Glutamatergic neuron (in vitro differentiated cells): ENCODE data around the gene CSTPP1. TPM values are rescaled to one million over a fixed set of nuclear protein-coding genes. Genes with fewer than 3 reads are reported as not detected.

Experiments
- DNase-seq: peaks from one replicate; pipeline ENCODE4 v3.0.0; 2022
- H3K27ac Mint-ChIP-seq: one replicate; pipeline ENCODE4 v1.8.0; 2020; ENCODE audit warnings: mild to moderate bottlenecking, mixed read lengths, inconsistent platforms; ENCODE audit not compliant: unreplicated experiment
- H3K27me3 Mint-ChIP-seq: one replicate; pipeline ENCODE4 v1.8.0; 2020; ENCODE audit warnings: mild to moderate bottlenecking, moderate library complexity, mixed read lengths, inconsistent platforms; ENCODE audit not compliant: unreplicated experiment
- H3K36me3 Mint-ChIP-seq: one replicate; pipeline ENCODE4 v1.8.0; 2020; ENCODE audit warnings: mild to moderate bottlenecking, mixed read lengths, inconsistent platforms; ENCODE audit not compliant: unreplicated experiment
- H3K4me1 Mint-ChIP-seq: one replicate; pipeline ENCODE4 v1.8.0; 2020; ENCODE audit warnings: mild to moderate bottlenecking, low read depth, mixed read lengths, inconsistent platforms; ENCODE audit not compliant: unreplicated experiment
- H3K4me3 Mint-ChIP-seq: one replicate; pipeline ENCODE4 v1.8.0; 2020; ENCODE audit warnings: mild to moderate bottlenecking, mixed read lengths, inconsistent platforms; ENCODE audit not compliant: unreplicated experiment
- H3K9me3 Mint-ChIP-seq: one replicate; pipeline ENCODE4 v1.8.0; 2020; ENCODE audit warnings: mild to moderate bottlenecking, moderate library complexity, mixed read lengths, inconsistent platforms; ENCODE audit not compliant: unreplicated experiment
- long read RNA-seq: library from polyadenylated mRNA; unstranded; transcript quantifications from one replicate; pipeline ENCODE4 v2.0.0, GENCODE V29; 2020; ENCODE audit not compliant: unreplicated experiment
- total RNA-seq: library from RNA; stranded (reverse); fragmentation: NEBNext Ultra II Directional; extraction: Animal tissue kit (Norgen Biotek cat#: 25700); gene quantifications from one replicate; pipeline ENCODE4 v1.2.1, GENCODE V29; 2021; ENCODE audit not compliant: unreplicated experiment
- TF ChIP-seq, protein P1 (sequence below): fragments of 200-600 bp; sonication (generic); IDR thresholded peaks from one replicate; pipeline ENCODE4 v1.5.0; 2021; ENCODE audit not compliant: partially characterized antibody, unreplicated experiment

CSTPP1 gene
- total RNA-seq, result 35.5 TPM
- long read RNA-seq, transcript C11orf49-204 (8 exons, 1,916 nt), result minor isoform, 8 of 74 reads
- long read RNA-seq, transcript C11orf49-201 (9 exons, 1,645 nt), result major isoform, 42 of 74 reads
- long read RNA-seq, transcript C11orf49-207 (8 exons, 1,527 nt), result minor isoform, 6 of 74 reads
- long read RNA-seq, partial matches to known transcripts, result 8 of 74 reads
- long read RNA-seq, other reads (novel, unspliced or antisense), result 5 of 74 reads

DNA sequence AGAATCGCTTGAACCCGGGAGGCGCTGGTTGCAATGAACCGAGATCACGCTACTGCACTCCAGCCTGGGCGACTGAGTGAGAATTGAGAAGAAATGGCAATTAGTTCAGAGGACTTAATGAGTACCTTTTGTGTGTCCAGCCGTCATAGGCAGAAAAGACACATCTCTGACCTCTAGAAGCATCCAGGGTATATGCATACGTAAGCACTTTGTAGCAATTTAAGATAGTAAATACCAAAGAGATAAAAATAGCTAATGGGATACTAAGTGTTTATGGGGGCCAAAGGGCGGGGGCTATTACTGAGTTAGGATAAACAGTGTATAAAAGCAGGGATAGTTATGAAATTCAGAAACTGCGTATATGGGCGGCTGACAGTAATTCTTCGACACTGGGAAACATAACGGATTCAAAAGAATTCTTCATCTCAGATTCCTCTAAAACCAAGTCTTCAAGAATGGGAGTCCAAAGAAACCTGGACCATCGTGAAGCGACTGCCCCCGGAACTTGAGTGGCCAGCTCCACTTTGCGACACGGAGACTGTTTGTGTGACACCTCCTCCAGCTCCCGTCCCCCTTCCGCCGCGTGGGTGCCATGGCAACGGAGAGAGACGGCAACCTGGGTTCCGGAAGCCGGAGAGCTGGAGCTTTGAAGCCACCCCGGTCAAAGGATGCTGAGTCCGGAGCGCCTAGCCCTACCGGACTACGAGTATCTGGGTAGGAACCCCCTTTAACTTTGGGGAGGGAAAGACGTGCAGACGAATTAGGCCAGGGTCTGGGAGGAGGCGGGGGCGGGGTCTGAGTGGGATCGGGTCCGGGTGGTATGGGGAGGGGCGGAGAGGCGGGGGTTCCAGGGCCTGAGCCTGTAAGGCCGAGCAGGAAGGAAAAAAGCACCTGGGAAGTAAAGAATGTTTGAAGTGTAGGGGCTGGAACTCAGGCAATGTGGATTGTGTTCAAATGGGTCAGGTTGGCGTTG is at the start of gene CSTPP1:
Gene CSTPP1 (plus strand): TSS at position 624 of the 973 bp plus-strand sequence. CDS start 45 bp downstream, at position 669.
- peaks cover 6% of the 10 kb centered on the region for H3K4me1 Mint-ChIP-seq
- peak; percentile 96 for DNase-seq
- TF ChIP-seq, protein P1, sequence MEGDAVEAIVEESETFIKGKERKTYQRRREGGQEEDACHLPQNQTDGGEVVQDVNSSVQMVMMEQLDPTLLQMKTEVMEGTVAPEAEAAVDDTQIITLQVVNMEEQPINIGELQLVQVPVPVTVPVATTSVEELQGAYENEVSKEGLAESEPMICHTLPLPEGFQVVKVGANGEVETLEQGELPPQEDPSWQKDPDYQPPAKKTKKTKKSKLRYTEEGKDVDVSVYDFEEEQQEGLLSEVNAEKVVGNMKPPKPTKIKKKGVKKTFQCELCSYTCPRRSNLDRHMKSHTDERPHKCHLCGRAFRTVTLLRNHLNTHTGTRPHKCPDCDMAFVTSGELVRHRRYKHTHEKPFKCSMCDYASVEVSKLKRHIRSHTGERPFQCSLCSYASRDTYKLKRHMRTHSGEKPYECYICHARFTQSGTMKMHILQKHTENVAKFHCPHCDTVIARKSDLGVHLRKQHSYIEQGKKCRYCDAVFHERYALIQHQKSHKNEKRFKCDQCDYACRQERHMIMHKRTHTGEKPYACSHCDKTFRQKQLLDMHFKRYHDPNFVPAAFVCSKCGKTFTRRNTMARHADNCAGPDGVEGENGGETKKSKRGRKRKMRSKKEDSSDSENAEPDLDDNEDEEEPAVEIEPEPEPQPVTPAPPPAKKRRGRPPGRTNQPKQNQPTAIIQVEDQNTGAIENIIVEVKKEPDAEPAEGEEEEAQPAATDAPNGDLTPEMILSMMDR, result no peak
- peaks cover 5% of the 10 kb centered on the region for H3K9me3 Mint-ChIP-seq
- H3K27me3 Mint-ChIP-seq, result peaks cover 2% of the 10 kb centered on the region
- H3K36me3 Mint-ChIP-seq, result no peaks in the 10 kb centered on the region
- H3K4me3 Mint-ChIP-seq, result peak within 1 kb of the TSS; percentile 96
- peak within 1 kb of the TSS; percentile 79 for H3K27ac Mint-ChIP-seq

GRCh38 chr11:46888636-46889035 is 47.9 kb upstream of the CSTPP1 start:
- H3K4me3 Mint-ChIP-seq, result no peak overlapping the region
- H3K27ac Mint-ChIP-seq, result peak overlapping the region; percentile 12
- H3K27me3 Mint-ChIP-seq, result no peaks in the 10 kb centered on the region
- TF ChIP-seq, protein P1, result no peak
- peaks cover 5% of the 10 kb centered on the region for H3K9me3 Mint-ChIP-seq
- H3K36me3 Mint-ChIP-seq, result peaks cover 10% of the 10 kb centered on the region
- DNase-seq, result no peak
- H3K4me1 Mint-ChIP-seq, result peaks cover 13% of the 10 kb centered on the region

- TF ChIP-seq, protein P1, result no peak
- DNase-seq, result no peak
- Mint-ChIP-seq H3K4me1 (peaks cover 13% of the 10 kb centered on the region), H3K36me3 (peaks cover 5% of the 10 kb centered on the region), H3K4me3 (no peak overlapping the region), H3K27ac (peak overlapping the region; percentile 52), H3K27me3 (no peaks in the 10 kb centered on the region), H3K9me3 (peaks cover 5% of the 10 kb centered on the region)
These were observed 47.3 kb upstream of the CSTPP1 start for GRCh38 chr11:46889251-46889650.

DNA sequence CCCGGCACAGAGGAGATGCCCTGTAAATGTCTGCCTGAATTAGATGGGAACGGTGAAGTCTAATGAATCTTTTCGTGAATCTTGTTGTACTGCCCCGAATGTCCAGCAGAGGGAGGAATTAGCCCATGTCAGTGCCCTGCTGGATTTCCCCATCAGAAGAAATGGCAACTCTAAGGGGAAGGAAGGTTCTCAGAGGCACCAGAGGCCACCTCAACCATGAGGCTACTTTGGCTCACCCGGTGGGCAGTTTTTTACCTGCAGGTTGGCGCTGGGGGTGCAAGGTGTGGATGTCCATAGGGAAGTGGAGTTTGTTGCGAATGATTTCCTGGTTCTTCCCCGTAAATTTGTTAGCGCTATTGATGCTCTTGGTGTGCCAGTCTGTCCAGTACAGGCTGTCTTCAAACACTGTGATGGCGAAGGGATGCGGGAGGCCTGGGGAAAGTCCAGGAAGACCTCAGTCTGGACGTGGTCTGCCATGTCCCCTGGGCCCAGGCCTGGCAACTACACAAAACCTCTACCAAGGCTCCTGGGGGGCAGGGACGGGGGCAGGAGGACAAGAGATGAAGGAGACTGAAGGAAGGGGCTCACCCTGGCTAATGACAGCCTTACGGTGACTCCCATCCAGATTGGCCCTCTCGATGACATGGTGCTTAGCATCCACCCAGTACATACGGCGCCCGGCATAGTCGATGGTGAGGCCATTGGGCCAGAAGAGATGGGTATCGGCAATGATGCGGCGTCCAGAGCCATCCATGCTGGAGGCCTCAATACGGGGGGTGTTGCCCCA is 46.7 kb upstream of the CSTPP1 start:
- DNase-seq, result peak; percentile 77
- Mint-ChIP-seq H3K9me3 (peaks cover 5% of the 10 kb centered on the region), H3K27me3 (no peaks in the 10 kb centered on the region), H3K4me3 (no peak overlapping the region), H3K4me1 (peaks cover 13% of the 10 kb centered on the region), H3K36me3 (peaks cover 5% of the 10 kb centered on the region), H3K27ac (peak overlapping the region; percentile 62)
- TF ChIP-seq, protein P1, result peak; percentile 89
